NCI-H2081 (cell line): ENCODE data around the gene D2HGDH.
A peak's percentile ranks its signal among the peaks of the same experiment; 100 is the strongest.
"Not testable (repeated sequence)": the region's sequence is repeated elsewhere in the genome, so short reads cannot be mapped to it uniquely, and the experiment has no call there.

Source experiments
- DNase-seq, 2 experiments: peaks; one replicate each; lab custom pipeline; 2025; lab: John Stamatoyannopoulos, UW

Gene D2HGDH

DNA sequence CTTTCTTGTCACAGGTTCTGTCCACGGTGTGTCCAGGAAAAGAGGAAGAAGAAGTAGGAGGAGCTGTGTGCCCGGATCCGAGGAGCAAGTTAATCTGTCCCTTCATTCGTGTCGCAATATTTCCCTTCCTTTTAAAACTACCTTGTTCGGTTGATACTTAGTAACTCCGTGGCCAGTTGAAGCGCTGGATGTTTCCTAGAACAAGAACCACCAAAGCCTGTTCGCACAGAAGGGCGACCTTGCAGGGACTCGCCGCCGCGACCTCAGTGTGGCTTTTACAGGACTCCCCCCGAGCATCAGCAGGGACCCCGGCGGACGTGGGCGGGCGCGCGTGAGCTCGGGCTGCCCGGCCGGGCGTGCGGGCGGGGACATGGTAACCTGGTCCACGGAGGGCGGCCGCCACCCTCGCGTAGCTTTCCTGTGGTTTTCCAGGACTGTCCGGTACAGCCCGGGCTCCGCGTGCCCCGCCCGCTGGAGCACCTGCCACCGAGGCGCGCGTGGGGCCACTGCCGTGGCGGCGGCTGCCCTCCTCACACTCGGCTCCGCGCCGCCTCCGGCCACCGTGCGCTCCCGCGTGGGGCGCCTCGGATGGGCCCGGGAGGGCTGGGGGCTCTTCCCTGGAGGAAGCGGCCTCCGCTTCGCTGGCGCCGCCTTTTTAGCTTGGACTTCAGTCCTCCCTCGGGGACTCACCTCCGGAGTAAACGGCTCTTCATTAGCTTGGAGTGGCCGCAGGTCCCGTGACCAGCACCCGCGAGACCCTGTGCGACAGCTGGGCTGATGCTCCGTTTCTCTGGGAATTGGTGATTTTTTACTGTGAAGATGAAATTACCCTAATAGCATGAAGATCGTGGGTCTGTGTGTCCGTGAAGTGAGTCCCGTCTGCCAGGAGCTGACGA, 9.2 kb upstream of the D2HGDH start:
- DNase-seq, result no peak

- no peak for DNase-seq
Observed at GRCh38 chr2:241726459-241726858, 8.0 kb upstream of the D2HGDH start.

GRCh38 chr2:241728000-241728399, 6.4 kb upstream of the D2HGDH start:
- no peak for DNase-seq

GRCh38 chr2:241728627-241729026, 5.8 kb upstream of the D2HGDH start:
- no peak for DNase-seq

- DNase-seq, result no peak
Observed at GRCh38 chr2:241729868-241730267, 4.6 kb upstream of the D2HGDH start.

DNA sequence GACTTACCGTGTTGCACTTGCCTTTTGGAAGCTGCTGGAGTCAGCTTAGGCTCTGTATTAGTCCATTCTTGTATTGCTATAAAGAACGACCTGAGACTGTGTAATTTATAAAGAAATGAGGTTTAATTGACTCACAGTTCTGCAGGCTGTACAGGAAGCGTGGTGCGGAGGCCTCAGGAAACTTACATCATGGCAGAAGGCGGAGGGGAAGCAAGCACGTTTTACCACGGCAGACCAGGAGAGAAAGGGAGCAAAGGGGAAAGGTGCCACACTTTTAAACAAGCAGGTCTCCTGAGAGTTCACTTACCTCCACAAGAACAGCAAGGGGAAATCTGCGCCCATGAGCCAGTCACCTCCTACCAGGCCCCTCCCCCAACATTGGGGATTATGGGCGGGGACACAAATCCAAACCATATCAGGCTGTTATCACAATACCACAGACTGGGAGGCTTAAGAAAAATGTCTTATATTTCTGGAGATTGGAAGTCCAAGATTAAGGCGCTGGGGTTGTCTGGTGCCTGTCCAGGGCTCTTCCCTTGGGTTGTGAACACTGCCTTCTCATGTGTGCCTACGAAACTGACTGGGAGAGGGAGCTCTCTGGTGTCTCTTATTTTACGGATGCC, 3.6 kb upstream of the D2HGDH start:
- DNase-seq, result no peak

GRCh38 chr2:241732513-241733186, 1.8 kb upstream of the D2HGDH start:
- DNase-seq, result not testable (repeated sequence)

DNA sequence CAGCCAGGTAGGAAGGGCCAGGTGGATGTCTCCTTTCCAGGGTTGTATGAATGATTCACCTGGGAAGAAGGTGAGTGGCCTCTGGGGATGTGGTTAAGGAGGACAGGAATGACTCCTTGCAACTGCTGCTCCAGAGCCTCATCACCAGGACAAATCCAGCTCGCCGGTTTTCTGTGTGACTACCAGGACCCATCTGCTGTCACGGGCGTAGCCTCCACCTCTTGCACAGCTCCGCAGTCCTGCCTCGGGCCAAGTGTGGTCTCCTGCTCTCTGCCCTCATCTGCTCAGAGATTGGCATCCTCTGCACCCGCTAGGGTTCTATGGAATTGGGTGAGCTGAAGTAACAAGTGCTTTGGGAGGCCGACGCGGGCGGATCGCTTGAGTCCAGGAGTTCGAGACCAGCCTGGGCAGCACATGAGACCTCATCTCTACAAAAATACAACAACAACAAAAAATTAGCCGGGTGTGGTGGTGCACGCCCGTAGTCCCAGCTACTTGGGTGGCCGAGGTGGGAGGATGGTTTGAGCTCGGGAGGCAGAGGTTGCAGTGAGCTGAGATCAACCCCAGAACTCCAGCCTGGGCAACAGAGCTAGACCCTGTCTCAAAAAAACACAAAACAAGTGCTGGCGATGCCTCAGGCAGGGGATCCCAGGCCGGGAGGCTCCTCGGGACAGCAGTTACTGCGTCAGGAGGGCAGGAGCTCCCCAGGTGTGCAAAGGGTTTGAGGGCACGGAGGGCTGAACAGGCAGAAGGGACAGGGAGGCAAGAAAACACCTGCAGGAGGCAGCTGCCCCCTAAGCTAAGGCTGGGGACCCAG, 831 bp upstream of the D2HGDH start:
- DNase-seq, result no peak

- no peak for DNase-seq
Observed at GRCh38 chr2:241734208-241734466, 293 bp upstream of the D2HGDH start.

DNA sequence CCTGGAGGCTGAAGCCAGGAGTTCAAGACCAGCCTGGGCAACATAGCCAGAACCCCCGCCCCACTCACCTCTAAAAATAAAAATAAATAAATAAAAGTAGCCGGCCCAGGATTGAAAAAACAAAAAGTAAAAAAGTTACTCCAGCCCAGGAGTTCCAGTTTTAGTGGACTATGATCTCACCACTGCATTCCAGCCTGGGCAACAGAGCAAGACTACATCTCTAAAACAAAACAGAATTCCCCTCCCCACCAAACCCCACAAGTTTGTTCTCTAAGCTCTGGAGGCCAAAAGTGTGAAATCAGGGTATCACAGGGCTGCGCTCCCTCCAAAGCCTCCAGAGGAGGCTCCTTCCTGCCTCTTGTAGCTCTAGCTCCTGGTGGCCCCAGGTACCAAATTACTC, 1.7 kb downstream of the D2HGDH start:
- no peak for DNase-seq

GRCh38 chr2:241738040-241738686, 3.7 kb downstream of the D2HGDH start:
- DNase-seq, result no peak

GRCh38 chr2:241739177-241739576, 4.7 kb downstream of the D2HGDH start:
- no peak for DNase-seq

GRCh38 chr2:241739651-241740050, 5.2 kb downstream of the D2HGDH start:
- DNase-seq, result no peak

DNA sequence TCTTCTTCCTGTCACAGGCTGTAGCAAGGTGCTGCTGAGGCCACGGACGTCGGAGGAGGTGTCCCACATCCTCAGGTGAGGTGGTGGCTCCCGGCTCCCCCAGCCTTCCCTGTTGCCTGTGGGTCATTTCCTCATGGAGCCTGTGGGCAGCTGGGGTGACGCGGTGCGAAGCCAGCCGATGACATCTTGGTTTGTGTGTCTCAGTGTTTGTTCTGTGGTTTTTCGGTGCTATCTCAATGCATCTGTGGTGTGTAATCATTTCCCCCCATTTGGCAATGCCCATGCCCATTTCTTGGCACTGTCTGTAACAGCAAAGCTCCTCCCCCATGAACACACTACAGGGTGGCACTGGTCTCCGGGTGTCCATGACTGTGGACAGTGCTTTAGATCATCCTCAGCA, 6.6 kb downstream of the D2HGDH start:
- DNase-seq, result peak in 1 of 2 experiments; percentile 41

- DNase-seq, result no peak
Observed at GRCh38 chr2:241742320-241742939, 8.0 kb downstream of the D2HGDH start.

DNA sequence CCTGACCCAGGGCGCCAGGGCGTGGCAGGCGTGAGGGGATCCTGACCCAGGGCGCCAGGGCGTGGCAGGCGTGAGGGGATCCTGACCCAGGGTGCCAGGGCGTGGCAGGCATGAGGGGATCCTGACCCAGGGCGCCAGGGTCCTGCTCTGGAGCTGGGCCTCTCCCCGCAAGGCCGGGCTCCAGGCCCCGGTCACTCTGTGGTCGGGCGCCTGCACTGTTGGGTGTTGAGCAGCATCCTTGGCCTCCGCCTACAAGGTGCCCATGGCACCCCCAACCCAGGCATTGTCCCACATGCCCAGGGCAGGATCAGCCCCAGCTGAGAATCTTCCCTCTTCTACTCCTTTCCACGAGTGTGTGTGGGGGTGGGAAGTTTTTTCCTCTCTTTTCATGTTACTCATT, 8.6 kb downstream of the D2HGDH start:
- DNase-seq, result not testable (repeated sequence)

DNA sequence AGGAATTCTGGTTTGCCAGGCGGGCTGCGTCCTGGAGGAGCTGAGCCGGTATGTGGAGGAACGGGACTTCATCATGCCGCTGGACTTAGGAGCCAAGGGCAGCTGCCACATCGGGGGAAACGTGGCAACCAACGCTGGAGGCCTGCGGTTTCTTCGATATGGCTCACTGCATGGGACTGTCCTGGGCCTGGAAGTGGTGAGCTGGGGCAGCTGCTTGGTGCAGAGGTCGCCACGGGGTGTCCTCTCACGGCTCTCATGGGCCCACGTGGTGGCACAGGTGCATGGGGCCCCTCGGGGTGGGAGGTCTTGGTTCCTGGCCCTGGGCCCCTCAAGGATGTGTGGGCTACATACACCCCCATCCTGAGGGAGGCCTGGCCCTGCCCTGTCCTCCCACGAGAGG, 9.2 kb downstream of the D2HGDH start:
- DNase-seq, result no peak

GRCh38 chr2:241744028-241744754, 9.8 kb downstream of the D2HGDH start:
- DNase-seq, result no peak

DNA sequence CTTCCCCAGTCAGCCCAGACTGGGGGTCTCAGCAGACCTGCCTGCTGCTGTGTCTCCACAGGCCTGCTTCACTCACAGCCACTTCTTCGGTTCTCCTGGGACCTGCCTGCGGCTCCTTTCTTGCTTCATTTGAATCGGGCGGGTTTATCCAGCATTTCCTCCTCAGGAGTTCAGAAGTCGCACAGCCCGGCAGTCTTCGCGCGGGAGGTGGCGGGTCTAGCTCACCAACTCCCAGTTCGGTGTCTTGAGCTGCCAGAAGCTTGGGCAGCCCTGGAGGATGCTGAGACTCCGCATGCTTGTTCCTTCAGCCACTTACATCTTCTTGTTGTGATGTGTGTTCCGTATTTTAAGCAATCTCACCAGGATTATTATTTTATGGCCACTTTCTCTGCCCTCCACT, 10.8 kb downstream of the D2HGDH start:
- no peak for DNase-seq

DNA sequence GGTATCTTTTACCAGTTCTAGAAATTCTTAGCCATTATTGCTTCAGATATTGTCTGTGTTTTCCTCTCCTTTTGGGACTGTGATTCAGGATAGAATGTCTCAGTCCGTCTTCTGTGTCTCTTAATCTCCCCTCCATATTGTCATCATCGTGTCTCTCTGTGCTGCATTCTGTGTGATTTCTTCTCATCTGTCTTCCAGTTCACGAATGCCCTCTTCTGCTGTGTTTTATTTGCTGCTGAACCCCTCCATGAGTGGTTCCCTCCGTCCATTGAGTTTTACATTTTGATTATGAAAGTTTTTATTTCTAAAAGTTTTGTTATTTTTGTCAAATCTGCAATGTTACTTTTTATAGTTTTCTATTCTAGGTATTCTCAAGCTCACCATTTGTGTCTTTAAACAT, 11.7 kb downstream of the D2HGDH start:
- no peak for DNase-seq
